NCI-H2227 (cell line): ENCODE data around the gene ARPC2.

Source experiments
- DNase-seq: peaks from one replicate; lab custom pipeline; 2025; ENCODE audit not compliant: unreplicated experiment; lab: John Stamatoyannopoulos, UW

ARPC2 gene

DNA sequence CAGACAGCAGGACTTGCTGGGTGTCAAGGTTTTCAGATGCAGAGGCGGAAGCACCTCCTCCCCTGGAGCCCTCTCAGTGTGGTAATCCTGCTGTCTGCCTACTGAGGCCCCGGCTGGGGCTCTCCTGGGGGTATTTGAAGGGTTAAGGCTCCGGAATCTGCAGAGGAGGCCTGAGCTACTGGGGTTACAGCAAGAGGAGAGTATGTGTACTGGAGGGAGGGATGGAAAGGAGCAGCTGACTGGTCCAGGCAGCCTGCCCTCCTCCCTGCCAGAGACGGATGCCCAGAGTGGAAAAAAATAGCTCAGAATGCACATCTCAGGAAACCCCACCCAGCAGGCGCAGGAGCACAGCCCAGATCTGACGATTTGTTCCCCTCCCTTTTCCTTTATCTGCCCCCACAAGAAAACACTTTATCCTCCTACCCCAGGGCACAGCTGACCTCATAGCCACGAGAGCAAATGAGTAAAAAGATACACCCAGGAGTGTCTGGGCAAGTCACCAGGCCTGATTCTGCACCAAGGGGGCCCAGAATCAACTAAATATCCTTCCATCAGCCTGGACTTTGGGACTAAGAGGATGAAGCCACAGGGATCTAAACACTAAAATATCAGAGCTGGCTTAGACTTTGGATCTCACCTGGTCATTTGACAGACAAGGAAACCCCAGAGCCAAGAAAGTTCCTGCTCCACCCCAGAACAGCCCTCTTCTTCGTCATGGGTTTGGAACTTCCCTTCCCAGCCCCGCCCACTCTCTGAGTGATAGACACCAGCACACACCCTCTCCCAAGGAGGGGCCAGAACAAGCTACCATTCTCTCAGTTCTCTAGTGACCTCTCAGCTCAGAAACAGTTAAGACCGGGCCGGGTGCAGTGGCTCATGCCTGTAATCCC lies 69.8 kb downstream of the ARPC2 start:
- peak; percentile 82 for DNase-seq

DNA sequence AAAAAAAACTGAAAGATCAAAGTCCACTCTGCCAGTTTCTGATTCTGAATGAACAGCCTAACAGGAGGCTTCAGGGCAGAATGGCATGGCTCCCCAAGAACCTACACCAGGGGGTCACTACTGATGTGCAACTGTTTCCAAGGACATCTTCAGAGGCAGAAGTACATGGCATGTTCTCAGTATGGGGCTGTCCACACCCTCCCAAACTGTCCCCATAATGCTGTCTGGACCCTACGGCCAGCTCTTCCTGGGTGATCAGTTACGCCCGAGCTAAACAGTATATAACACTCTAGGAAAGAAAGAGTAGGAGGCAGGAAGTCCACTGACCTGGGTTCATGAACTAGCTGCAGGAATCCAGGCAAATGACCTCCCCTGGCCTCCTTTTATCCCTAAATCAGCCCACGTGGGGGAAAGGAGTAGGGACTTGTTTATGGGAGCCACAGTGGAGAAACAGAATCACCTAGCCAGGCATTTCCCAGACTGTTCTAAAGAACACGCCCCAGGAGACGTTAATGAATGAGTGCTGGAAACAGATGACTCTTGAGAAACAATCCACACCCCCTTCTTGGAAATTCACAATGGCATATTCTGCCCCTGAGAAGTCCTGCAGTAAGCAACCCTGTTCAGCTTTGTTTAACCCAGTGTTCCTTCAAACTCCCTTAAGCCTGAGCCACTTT lies 72.8 kb downstream of the ARPC2 start:
- DNase-seq, result peak; percentile 45

DNA sequence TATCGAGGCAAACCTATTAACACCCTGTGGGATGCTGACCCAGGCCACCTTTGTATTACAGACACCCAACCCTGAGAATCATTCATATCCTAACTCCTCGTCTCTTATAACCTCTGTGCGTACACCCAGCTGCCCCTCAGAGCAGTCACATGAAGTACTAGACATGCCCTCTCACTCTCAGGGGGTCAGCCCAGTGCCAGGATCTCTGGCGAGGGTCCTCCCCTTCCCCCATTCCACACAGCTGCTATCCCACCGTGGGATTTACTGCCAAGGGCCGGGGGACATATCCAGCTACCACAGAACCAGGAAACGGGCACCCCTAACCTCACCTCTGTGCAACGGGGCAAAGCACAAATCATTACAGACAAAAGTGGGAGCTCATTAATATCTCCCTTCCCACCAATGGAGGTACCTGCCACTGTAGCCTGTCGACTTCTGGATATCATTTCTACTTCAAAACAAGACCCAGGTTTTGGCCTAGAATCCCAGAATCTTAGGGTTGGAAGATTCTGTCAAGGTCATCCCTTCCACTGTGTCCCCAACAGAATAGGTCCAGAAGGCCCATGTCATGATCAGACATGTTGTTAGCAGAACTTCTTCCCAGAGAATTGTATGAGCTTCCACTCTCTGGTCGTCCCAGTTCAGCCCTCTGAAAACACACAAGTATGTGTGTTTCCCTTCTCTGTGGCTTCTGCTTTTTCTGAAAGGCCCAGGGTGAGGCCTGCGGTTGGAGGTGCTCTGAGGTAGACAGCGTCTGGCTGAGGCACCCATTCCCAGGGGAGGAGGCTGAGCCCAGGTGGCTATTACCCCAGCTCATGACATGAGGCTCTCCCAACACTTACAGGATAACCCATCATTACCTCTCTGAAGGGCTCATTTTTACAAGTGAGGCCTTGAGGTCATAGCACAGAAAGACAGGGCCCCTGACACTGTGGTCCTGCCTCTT lies 73.6 kb downstream of the ARPC2 start:
- peak; percentile 36 for DNase-seq

DNA sequence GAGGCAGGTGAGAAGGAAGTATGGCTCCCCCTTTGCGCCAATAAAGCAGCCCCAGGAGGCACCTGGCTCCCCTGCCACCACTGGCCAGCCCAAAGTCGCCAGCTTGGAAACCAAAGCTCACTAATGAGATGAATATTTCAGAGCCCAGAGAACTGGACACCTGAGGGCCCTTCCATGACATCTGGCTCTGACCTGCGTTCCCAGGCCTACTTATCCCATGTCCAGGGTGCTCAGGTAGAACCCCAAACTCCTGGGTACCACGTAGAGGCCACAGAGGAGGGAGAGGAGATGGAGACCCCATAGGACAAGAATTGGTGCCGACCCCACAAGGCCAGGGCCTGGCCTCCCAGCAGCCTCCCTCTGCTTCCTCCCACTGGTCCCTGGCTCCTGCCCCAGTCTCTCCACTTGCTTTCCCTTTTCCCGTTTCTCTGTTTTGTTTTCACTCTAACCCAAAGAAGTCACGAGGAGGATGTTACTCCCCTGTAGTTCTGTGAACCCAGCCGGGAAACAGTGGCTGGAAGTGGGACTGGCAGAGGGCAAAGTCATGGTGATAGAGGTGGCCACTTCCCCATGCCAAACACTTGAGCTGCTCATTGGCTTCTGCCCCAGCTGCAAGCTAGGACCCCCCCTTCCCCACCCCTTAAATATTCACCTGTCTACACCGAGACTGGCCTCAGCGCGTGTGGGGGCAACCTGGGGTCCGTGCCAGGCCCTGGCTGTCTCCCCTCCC lies 74.5 kb downstream of the ARPC2 start:
- no peak for DNase-seq

DNA sequence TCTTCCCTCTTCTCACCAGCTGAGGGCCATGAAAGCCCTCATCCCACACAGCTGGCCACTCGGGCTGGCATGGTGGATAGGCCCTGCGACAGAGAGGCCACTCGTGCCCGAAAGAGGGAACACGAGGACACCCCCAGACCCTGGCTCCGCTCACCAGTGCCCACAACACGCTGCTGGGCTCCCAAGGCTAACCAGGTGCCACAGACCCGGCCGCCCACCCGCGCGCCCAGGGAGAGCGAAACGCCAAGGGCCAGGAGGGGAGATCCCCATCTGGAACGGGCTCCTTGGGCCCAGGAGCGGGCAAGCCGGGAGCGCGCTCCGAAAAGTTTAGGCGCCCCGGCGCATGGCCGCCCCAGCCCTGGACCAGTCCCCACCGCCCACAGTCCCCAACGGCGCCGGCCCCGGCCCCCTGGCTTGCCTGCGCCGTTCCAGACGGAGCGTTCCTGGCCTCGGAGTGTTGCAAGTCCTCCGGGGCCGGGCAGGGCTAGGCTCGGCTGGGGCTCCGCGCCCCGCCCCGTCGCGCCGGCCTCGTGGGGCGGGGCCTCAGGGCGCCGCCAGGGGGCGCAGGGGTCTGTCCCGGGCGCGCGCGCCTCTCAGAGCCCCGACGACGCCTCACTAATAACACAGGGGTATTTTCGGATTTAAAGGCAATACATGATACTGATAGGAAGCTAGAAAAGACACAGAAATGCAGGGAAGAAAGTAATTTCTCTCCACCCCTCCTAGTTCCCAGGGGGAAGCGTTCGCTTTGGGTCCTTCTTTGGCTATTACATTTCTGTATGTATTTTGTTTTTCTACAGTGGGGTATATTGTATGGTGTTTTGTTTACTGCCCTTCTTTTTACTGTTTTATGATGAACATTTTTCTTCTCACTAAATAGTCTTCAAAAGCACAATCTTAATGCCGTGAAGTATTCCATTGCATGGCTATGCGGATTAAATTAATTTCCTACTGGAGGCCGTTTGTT lies 75.3 kb downstream of the ARPC2 start, which contains the start of gene TMBIM1:
TMBIM1 (minus strand) TSS at position 456 of the 967 bp plus-strand sequence. CDS start 10,362 bp downstream, outside the sequence.
- DNase-seq, result peak; percentile 49

DNA sequence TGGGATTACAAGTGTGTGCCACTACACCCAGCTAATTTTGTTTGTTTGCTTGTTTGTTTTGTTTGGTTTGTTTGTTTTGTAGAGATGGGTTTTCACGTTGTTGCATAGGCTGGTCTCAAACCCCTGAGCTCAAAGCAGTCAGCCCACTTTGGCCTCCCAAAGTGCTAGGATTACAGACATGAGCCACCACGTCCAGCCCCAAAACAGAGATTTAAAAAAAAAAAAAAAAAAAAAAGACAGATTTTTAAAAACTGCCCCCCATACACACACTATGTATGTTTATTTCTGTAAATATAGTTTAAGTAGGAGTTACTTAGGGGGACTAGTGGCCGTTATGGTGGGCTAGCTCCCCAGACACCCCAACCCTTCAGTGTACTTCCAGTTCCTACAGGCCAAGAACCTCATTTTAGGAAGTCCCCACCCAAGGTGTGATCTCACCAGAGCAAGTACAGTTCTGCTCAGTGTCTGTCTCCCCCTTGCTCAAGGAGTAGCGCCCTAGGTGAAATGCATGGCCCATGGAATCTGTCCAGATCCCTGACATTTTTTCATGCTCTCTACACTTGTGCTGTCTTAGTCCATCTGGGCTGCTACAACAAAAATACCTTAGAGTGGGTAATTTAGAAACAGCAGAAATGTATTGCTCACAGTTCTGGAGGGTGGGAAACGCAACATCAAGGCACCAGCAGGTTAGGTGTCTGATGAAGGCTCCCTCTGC lies 76.9 kb downstream of the ARPC2 start:
- DNase-seq, result no peak

DNA sequence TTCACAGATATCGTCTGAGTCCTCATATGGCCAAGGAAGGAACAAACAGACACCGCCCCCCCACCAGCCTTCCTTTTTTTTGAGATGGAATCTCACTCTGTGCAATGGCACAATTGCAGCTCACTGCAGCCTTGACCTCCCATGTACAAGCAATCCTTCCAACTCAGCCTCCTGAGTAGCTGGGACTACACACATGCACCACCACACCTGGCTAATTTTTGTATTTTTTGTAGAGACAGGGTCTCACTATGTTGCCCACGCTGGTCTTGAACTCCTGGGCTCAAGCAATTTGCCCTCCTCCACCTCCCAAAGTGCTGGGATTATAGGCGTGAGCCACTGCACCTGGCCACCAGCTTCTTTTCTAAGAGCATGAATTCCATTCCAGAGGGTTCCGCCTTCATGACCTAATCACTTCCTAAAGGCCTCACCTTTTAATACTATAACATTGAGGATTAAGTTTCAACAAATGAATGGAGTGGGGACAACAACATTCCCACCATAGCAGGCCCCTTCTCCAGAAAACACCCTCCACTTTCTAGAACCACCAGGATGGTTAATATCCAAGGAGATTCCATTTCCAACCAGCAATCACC lies 77.5 kb downstream of the ARPC2 start:
- no peak for DNase-seq

DNA sequence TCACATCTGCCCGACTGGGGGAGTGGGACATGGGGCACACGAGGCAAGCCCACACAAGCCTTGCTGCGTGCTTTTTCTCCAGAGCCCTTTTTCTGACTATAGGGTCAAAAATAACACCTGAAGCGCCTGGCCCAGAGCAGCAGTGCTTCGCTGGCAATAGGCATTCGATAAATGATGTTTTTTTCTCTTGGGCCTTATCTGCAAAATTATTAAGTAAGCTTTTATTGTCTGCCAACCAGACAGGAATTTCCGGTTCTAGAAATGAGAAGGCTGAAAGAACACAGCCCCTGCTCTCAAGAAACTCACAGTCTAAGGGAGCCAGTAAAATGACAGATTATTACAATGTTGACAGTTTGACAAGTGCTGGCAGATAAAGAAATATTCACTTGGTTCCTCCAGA lies 78.0 kb downstream of the ARPC2 start:
- DNase-seq, result no peak

DNA sequence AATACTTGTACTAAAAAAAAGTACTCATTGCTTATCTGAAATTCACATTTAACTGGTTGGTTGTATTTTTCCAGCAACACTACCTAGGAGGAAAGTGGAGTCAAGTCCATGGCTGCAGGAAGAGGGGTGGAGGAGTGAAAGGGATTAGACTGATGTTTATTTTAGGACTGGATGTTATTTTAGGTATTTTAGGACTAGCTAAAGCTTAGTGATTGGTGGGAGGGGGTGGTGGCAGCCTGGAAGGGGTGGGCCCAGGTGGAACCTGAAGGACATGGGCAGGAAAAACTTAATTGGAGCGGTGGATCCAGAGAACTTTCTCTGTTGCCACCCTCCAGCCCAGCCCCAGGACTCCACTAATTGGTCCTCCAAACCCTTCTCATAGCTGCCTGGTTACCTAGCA lies 79.2 kb downstream of the ARPC2 start:
- DNase-seq, result no peak

DNA sequence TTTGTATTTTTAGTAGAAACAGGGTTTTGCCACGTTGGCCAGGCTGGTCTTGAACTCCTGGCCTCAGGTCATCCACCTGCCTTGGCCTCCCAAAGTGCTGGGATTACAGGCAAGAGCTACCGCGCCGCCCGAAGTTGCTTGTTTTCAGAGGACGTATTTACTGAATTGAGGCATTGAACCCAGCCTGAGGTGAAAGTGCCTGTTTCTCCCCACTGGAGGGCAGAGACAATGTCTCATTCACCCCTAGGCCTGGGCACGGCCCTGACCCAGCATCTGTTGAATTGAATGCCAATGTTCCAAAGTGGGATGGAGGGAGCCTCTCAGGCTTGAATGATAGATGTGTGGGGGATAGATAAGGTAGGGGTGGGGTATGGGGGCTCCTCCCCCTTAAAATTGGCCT lies 79.9 kb downstream of the ARPC2 start:
- no peak for DNase-seq

DNA sequence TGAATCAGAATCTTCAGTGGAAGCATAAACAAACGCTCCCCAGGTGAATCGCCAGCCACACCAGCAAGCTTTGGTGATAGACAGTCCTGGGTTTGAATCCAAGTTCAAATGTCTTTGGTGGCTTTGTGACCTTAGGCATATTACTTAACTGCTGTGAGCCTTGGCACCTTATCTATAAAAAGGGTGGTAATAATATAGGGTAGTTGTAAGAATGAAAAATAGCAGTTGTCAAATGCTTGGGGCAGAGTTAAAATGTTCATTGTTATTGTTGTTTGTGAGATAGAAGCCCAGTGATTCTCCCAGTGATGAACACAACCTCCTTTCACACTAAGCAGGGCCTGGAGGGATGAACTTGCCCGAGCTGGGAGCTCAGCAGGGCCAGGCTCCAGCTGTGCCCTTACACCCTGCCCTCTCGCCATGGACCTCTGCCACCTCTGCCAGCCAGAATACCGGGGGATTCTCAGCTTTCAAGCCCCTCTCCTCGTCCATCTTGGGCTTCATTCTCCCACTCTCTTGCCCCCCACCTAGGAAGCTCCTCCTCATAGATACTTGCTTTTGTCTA lies 81.4 kb downstream of the ARPC2 start:
- no peak for DNase-seq

DNA sequence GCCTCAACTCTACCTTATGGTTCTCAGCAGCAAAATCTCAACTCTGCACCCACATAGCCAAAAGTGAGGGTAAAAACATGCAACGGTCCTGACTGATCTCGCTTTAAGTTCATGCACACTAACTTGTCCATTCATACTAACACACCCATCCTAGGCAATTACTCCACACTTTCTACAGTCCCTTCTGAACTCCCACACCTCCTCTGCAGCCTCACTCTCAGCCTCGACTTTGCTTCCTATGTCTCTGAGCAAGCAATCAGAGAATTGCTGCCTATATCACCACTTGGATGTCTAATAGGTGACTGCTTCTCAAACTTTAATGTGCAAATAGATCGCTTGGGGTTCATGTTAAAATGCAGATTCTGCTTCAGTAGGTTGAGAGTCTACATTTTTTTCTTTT lies 83.2 kb downstream of the ARPC2 start:
- DNase-seq, result no peak

DNA sequence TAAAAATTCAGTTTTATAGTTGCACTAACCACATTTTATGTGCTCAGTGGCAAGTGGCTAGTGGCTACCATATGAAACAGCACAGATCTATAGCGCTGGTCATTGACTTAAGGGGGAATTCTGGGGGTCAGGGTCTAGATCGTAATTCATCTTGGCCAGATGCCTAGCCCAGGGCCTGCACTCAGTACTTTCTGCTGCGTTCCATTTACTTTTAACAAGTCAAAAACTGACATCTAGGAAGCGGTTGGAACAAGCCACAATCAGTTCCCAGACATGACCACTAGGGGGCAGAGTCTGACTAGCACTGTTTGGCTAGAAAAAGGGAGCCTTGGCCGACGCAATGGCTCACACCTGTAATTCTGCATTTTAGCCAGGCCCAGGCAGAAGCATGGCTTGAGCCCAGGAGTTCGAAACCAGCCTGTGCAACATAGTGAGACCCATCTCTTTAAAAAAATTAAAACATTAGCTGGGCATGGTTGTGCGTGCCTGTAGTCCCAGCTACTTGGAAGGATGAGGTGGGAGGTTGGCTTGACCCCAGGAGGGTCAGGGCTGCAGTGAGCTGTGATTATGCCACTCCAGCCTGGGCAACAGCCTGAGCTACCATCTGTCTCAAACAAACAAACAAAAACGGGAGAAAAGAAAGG lies 84.3 kb downstream of the ARPC2 start:
- peak; percentile 93 for DNase-seq
